H1 (cell line): ENCODE data around the gene KIAA1143. TPM values are rescaled to one million over a fixed set of nuclear protein-coding genes. Genes with fewer than 3 reads are reported as not detected.
A peak's percentile ranks its signal among the peaks of the same experiment; 100 is the strongest.

ENCODE experiments used
- ATF2 ChIP-seq: IDR thresholded peaks from 2 replicates; pipeline ENCODE4 v1.6.1; 2012; ENCODE audit warnings: low read length, inconsistent platforms
- BACH1 ChIP-seq: IDR thresholded peaks from 2 replicates; pipeline ENCODE4 v1.6.1; 2012; ENCODE audit warnings: low read length, improper control_type of control experiment
- BRCA1 ChIP-seq: IDR thresholded peaks from 2 replicates; pipeline ENCODE4 v1.6.1; 2012; ENCODE audit warnings: low read depth, low read length, improper control_type of control experiment
- CHD1 ChIP-seq: IDR thresholded peaks from 2 replicates; pipeline ENCODE4 v1.6.1; 2012; ENCODE audit warnings: low read depth, low read length, improper control_type of control experiment
- HDAC2 ChIP-seq, 2 experiments: fragments of 300-600 bp in 1 of 2; sonication (generic) in 1 of 2; IDR thresholded peaks; 2 replicates each; pipeline ENCODE4 v1.6.1; 2011 to 2012; ENCODE audit warnings: low read depth in 2 of 2, low read length in 2 of 2, mild to moderate bottlenecking in 2 of 2, moderate library complexity in 2 of 2, borderline replicate concordance in 1 of 2, inconsistent platforms in 1 of 2
- JUN ChIP-seq: IDR thresholded peaks from 2 replicates; pipeline ENCODE4 v1.6.1; 2011; ENCODE audit warnings: low read depth, mild to moderate bottlenecking, improper control_type of control experiment, low read length
- JUND ChIP-seq: IDR thresholded peaks from 2 replicates; pipeline ENCODE4 v1.6.1; 2011; ENCODE audit warnings: mild to moderate bottlenecking, improper control_type of control experiment, low read length
- KDM1A ChIP-seq: fragments of 200-600, 300-600 bp; sonication (generic); IDR thresholded peaks from 2 replicates; pipeline ENCODE4 v1.7.1; 2016; ENCODE audit warnings: mild to moderate bottlenecking, low read length, borderline replicate concordance
- MAFK ChIP-seq: IDR thresholded peaks from 2 replicates; pipeline ENCODE4 v1.6.1; 2012; ENCODE audit warnings: low read depth, mild to moderate bottlenecking, improper control_type of control experiment, low read length
- MAX ChIP-seq: IDR thresholded peaks from 2 replicates; pipeline ENCODE4 v1.6.1; 2012; ENCODE audit warnings: inconsistent platforms
- NANOG ChIP-seq: IDR thresholded peaks from 2 replicates; pipeline ENCODE4 v1.6.1; 2011; ENCODE audit warnings: low read length, low read depth, mild to moderate bottlenecking, inconsistent platforms; ENCODE audit not compliant: insufficient read depth, poor library complexity, severe bottlenecking
- POLR2AphosphoS5 ChIP-seq: IDR thresholded peaks from 2 replicates; pipeline ENCODE4 v1.6.1; 2011; ENCODE audit warnings: low read depth, low read length
- SIRT6 ChIP-seq: IDR thresholded peaks from one replicate; pipeline ENCODE4 v1.7.1; 2012; ENCODE audit warnings: low read length, inconsistent platforms
- SP1 ChIP-seq: IDR thresholded peaks from 2 replicates; pipeline ENCODE4 v1.6.1; 2011; ENCODE audit warnings: low read depth, low read length
- SP4 ChIP-seq: IDR thresholded peaks from 2 replicates; pipeline ENCODE4 v1.6.1; 2012; ENCODE audit warnings: low read length, inconsistent platforms
- TBP ChIP-seq: IDR thresholded peaks from 2 replicates; pipeline ENCODE4 v1.6.1; 2011; ENCODE audit warnings: low read depth, low read length, improper control_type of control experiment
- TEAD4 ChIP-seq: IDR thresholded peaks from 2 replicates; pipeline ENCODE4 v1.6.1; 2012; ENCODE audit warnings: low read depth, low read length, inconsistent platforms, mixed read lengths
- YY1 ChIP-seq: IDR thresholded peaks from 2 replicates; pipeline ENCODE4 v1.6.1; 2011; ENCODE audit warnings: low read depth, mild to moderate bottlenecking, low read length
- ZNF274 ChIP-seq: IDR thresholded peaks from 2 replicates; pipeline ENCODE4 v1.7.0; 2012; ENCODE audit warnings: low read length, borderline replicate concordance; ENCODE audit errors: extremely low read depth
- polyA plus RNA-seq, 7 experiments: library from polyadenylated mRNA; depleted of rRNA in 3 of 7; stranded (reverse) in 5 of 7; unstranded in 2 of 7; fragments of >200 nt in 5 of 7; fragments of 200-250 nt in 2 of 7; gene quantifications; 1 replicate in 5 of 7; 2 replicates in 1 of 7; 4 replicates in 1 of 7; pipeline versions ENCODE4 v1.2.1 to v1.2.3, GENCODE V29; 2011 to 2013; ENCODE audit warnings: missing spikeins in 2 of 7, mixed read lengths in 2 of 7
- total RNA-seq: library from RNA; stranded (reverse); fragmentation: NEBNext Ultra II Directional; extraction: Animal tissue kit (Norgen Biotek cat#: 25700); gene quantifications from 2 replicates; pipeline ENCODE4 v1.2.1, GENCODE V29; 2021
- TF ChIP-seq, protein P1 (sequence below): IDR thresholded peaks from 2 replicates; pipeline ENCODE4 v1.6.1; 2011; ENCODE audit warnings: low read depth, mild to moderate bottlenecking, low read length; ENCODE audit not compliant: insufficient read depth
- TF ChIP-seq, protein P2 (sequence below), 3 experiments: IDR thresholded peaks; 1 replicate in 2 of 3; 2 replicates in 1 of 3; pipeline versions ENCODE4 v1.5.1 to v1.6.1; 2011; ENCODE audit warnings: low read length in 3 of 3, mild to moderate bottlenecking in 3 of 3, inconsistent platforms in 2 of 3, low read depth in 1 of 3, moderate library complexity in 1 of 3; ENCODE audit not compliant: insufficient read depth in 1 of 3; ENCODE audit errors: control extremely low read depth in 1 of 3

The KIAA1143 gene
- total and polyA plus RNA-seq, 2 of the 8 experiments (the other 6 are each of a cell fraction or from before 2014, with no cell fraction given) = 16.2 to 67.2 TPM

- TF ChIP-seq MAX (peak; percentile 53), HDAC2 (IDR thresholded peaks at IDR 0.05; ENCODE audit: borderline replicate concordance in 1 of 2, low read depth in 2 of 2, low read length in 2 of 2) (peak in 1 of 2 experiments; percentile 54; a peak in 1 of 4 replicates), BACH1 (no peak), MAFK (no peak), YY1 (peak; percentile 33), BRCA1 (no peak), ATF2 (no peak), POLR2AphosphoS5 (no peak; the same call in 1 of the 2 replicates), TBP (peak; percentile 91), SIRT6 (no peak), TEAD4 (no peak), CHD1 (no peak), KDM1A (no peak), NANOG (no peak), SP4 (no peak), JUND (no peak), JUN (no peak), SP1 (no peak), ZNF274 (no peak)
- TF ChIP-seq, protein P1, sequence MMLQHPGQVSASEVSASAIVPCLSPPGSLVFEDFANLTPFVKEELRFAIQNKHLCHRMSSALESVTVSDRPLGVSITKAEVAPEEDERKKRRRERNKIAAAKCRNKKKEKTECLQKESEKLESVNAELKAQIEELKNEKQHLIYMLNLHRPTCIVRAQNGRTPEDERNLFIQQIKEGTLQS = peak; percentile 71; the same call in 1 of the 2 replicates
- TF ChIP-seq, protein P2, sequence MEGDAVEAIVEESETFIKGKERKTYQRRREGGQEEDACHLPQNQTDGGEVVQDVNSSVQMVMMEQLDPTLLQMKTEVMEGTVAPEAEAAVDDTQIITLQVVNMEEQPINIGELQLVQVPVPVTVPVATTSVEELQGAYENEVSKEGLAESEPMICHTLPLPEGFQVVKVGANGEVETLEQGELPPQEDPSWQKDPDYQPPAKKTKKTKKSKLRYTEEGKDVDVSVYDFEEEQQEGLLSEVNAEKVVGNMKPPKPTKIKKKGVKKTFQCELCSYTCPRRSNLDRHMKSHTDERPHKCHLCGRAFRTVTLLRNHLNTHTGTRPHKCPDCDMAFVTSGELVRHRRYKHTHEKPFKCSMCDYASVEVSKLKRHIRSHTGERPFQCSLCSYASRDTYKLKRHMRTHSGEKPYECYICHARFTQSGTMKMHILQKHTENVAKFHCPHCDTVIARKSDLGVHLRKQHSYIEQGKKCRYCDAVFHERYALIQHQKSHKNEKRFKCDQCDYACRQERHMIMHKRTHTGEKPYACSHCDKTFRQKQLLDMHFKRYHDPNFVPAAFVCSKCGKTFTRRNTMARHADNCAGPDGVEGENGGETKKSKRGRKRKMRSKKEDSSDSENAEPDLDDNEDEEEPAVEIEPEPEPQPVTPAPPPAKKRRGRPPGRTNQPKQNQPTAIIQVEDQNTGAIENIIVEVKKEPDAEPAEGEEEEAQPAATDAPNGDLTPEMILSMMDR (IDR thresholded peaks at IDR 0.05; ENCODE audit: control extremely low read depth in 1 of 3, insufficient read depth in 1 of 3, low read depth in 1 of 3, low read length in 3 of 3) = peak; percentile 33 to 50 (median 46); a peak in 3 of 4 replicates
These were observed 48.9 kb downstream of the KIAA1143 start, which contains the start of gene ZNF502 (continued) for GRCh38 chr3:44712455-44713075.
